SU-DHL-6 (cell line): ENCODE results near the gene LRP1B.

Experiments
- H2AFZ ChIP-seq: fragments of 200-600 bp; sonication (generic); 2 replicates; pipeline ENCODE4 v1.6.1; 2014; ENCODE audit warnings: low read depth, mild to moderate bottlenecking, moderate library complexity, mixed read lengths, antibody characterized with exemption, low read length; ENCODE audit not compliant: severe bottlenecking
- H3F3A ChIP-seq: fragments of 200-600 bp; shearing (Covaris generic); 2 replicates; pipeline ENCODE4 v1.6.0; 2016; ENCODE audit warnings: antibody characterized with exemption, mild to moderate bottlenecking; ENCODE audit not compliant: insufficient read depth
- H3K27ac ChIP-seq: fragments of 200-600 bp; sonication (generic); 2 replicates; pipeline ENCODE4 v1.5.1; 2016; ENCODE audit warnings: low read depth, mild to moderate bottlenecking, low read length, moderate library complexity, mixed read lengths
- H3K27me3 ChIP-seq: fragments of 200-600 bp; sonication (generic), shearing (Covaris generic); 2 replicates; pipeline ENCODE4 v1.6.0; 2014; ENCODE audit warnings: mild to moderate bottlenecking, low read length
- H3K36me3 ChIP-seq: fragments of 200-600 bp; sonication (generic); 2 replicates; pipeline ENCODE4 v1.6.1; 2014; ENCODE audit warnings: mild to moderate bottlenecking, low read length, mixed read lengths
- H3K4me2 ChIP-seq: fragments of 300-600, 200-600 bp; shearing (Covaris generic), sonication (generic); 2 replicates; pipeline ENCODE4 v1.6.0; 2014; ENCODE audit warnings: low read length, low read depth, mild to moderate bottlenecking; ENCODE audit not compliant: poor library complexity, severe bottlenecking
- H3K4me3 ChIP-seq: fragments of 200-600 bp; sonication (generic); 2 replicates; pipeline ENCODE4 v1.5.1; 2014; ENCODE audit warnings: antibody characterized with exemption, low read length, mild to moderate bottlenecking, mixed read lengths; ENCODE audit not compliant: insufficient read depth, poor library complexity, severe bottlenecking
- H3K79me2 ChIP-seq: fragments of 200-600 bp; sonication (generic); 2 replicates; pipeline ENCODE4 v1.6.1; 2014; ENCODE audit warnings: mild to moderate bottlenecking, low read length, moderate library complexity; ENCODE audit not compliant: insufficient read depth
- H3K9ac ChIP-seq: fragments of 200-600 bp; sonication (generic); 2 replicates; pipeline ENCODE4 v1.7.0; 2014; ENCODE audit warnings: mild to moderate bottlenecking, low read length
- H3K9me2 ChIP-seq: fragments of 200-600 bp; sonication (generic); replicated peaks from 2 replicates; pipeline ENCODE4 v1.6.1; 2014; ENCODE audit warnings: low read length; ENCODE audit not compliant: insufficient read depth
- H3K9me3 ChIP-seq: fragments of 200-600 bp; sonication (generic); 2 replicates; pipeline ENCODE4 v1.6.1; 2014; ENCODE audit warnings: low read length, mixed read lengths; ENCODE audit not compliant: insufficient read depth
- H4K20me1 ChIP-seq: fragments of 200-600 bp; sonication (generic); 2 replicates; pipeline ENCODE4 v1.6.1; 2014; ENCODE audit warnings: low read depth, mild to moderate bottlenecking, antibody characterized with exemption, low read length, moderate library complexity, mixed read lengths
- CTCF ChIP-seq: fragments of 200-600 bp; sonication (generic); IDR thresholded peaks from one replicate; pipeline ENCODE4 v1.5.1; 2017; ENCODE audit warnings: antibody characterized with exemption, mild to moderate bottlenecking, low read length, moderate library complexity; ENCODE audit not compliant: insufficient read depth, poor library complexity, severe bottlenecking
- EZH2phosphoT487 ChIP-seq: fragments of 200-600 bp; sonication (generic), shearing (Covaris generic); conservative IDR thresholded peaks from 2 replicates; pipeline ENCODE4 v1.6.1; 2018; ENCODE audit warnings: mild to moderate bottlenecking, antibody characterized with exemption, low read length, moderate library complexity, mixed read lengths

Gene LRP1B

GRCh38 chr2:140990416-140990815 lies 1140.4 kb downstream of the LRP1B start:
- no peak overlapping the region for H3K9ac ChIP-seq
- H3K9me2 ChIP-seq: no peaks in the 10 kb centered on the region
- H3K27ac ChIP-seq: no peak overlapping the region
- no peak overlapping the region for H2AFZ ChIP-seq
- no peak overlapping the region for H3K4me2 ChIP-seq
- no peak for TF ChIP-seq CTCF
- no peak for TF ChIP-seq EZH2phosphoT487
- no peaks in the 10 kb centered on the region for H3K9me3 ChIP-seq
- no peak overlapping the region for H3K4me3 ChIP-seq
- no peaks in the 10 kb centered on the region for H3K27me3 ChIP-seq
- H3F3A ChIP-seq: no peaks in the 10 kb centered on the region
- no peaks in the 10 kb centered on the region for H3K36me3 ChIP-seq
- H3K79me2 ChIP-seq: no peaks in the 10 kb centered on the region
- no peaks in the 10 kb centered on the region for H4K20me1 ChIP-seq

- Histone ChIP-seq H3F3A (no peaks in the 10 kb centered on the region), H3K4me2 (no peak overlapping the region), H2AFZ (no peak overlapping the region)
Measured at GRCh38 chr2:140988597-140988996, 1142.2 kb downstream of the LRP1B start.

GRCh38 chr2:140986456-140986855 lies 1144.4 kb downstream of the LRP1B start:
- Histone ChIP-seq H3K27me3 (no peaks in the 10 kb centered on the region), H3K79me2 (no peaks in the 10 kb centered on the region), H3K9ac (no peak overlapping the region)

More at GRCh38 chr2:140988597-140988996, 1142.2 kb downstream of the LRP1B start:
- Histone ChIP-seq H3K36me3 (no peaks in the 10 kb centered on the region), H4K20me1 (no peaks in the 10 kb centered on the region), H3K4me3 (no peak overlapping the region), H3K9ac (no peak overlapping the region), H3K27me3 (no peaks in the 10 kb centered on the region), H3K79me2 (no peaks in the 10 kb centered on the region), H3K9me2 (no peaks in the 10 kb centered on the region), H3K27ac (no peak overlapping the region), H3K9me3 (no peaks in the 10 kb centered on the region)
- TF ChIP-seq EZH2phosphoT487 (no peak), CTCF (no peak)

More at GRCh38 chr2:140986456-140986855, 1144.4 kb downstream of the LRP1B start:
- Histone ChIP-seq H3K4me2 (no peak overlapping the region), H3K4me3 (no peak overlapping the region), H3K27ac (no peak overlapping the region), H3K9me2 (no peaks in the 10 kb centered on the region), H3F3A (no peaks in the 10 kb centered on the region), H4K20me1 (no peaks in the 10 kb centered on the region), H3K36me3 (no peaks in the 10 kb centered on the region), H3K9me3 (no peaks in the 10 kb centered on the region), H2AFZ (no peak overlapping the region)
- TF ChIP-seq EZH2phosphoT487 (no peak), CTCF (no peak)
